Endothelial cell of umbilical vein (primary cell): ENCODE data around the gene KRT8.

Source experiments
- EZH2 ChIP-seq: IDR thresholded peaks from 2 replicates; pipeline ENCODE4 v1.6.1; 2012; ENCODE audit warnings: borderline replicate concordance, low read depth, mild to moderate bottlenecking, moderate library complexity, low read length, inconsistent platforms; ENCODE audit not compliant: severe bottlenecking
- FOS ChIP-seq: IDR thresholded peaks from 2 replicates; pipeline ENCODE4 v1.6.1; 2011; ENCODE audit warnings: mild to moderate bottlenecking, low read length, moderate library complexity, borderline replicate concordance; ENCODE audit not compliant: insufficient read depth
- JUN ChIP-seq: IDR thresholded peaks from 2 replicates; pipeline ENCODE4 v1.6.1; 2011; ENCODE audit warnings: borderline replicate concordance, low read depth; ENCODE audit not compliant: insufficient read length, insufficient read depth
- POLR2A ChIP-seq: IDR thresholded peaks from 2 replicates; pipeline ENCODE4 v1.6.1; 2012; ENCODE audit warnings: low read depth, mild to moderate bottlenecking, control low read depth, low read length
- POLR2AphosphoS5 ChIP-seq: IDR thresholded peaks from 2 replicates; pipeline ENCODE4 v1.6.1; 2012; ENCODE audit warnings: low read depth, mild to moderate bottlenecking, control low read depth, low read length, moderate library complexity; ENCODE audit not compliant: insufficient read depth
- TF ChIP-seq, protein P1 (sequence below), 2 donors: IDR thresholded peaks; 1 replicate in 1 of 2; 2 replicates in 1 of 2; pipeline ENCODE4 v1.5.1; 2011; ENCODE audit warnings: low read length in 2 of 2, mild to moderate bottlenecking in 2 of 2, moderate library complexity in 2 of 2, control low read depth in 1 of 2, inconsistent platforms in 1 of 2, low read depth in 1 of 2; ENCODE audit not compliant: insufficient read depth in 1 of 2; ENCODE audit errors: extremely low read depth in 1 of 2

GRCh38 chr12:52909331-52909730 lies 4.5 kb upstream of the KRT8 start:
- TF ChIP-seq, protein P1, sequence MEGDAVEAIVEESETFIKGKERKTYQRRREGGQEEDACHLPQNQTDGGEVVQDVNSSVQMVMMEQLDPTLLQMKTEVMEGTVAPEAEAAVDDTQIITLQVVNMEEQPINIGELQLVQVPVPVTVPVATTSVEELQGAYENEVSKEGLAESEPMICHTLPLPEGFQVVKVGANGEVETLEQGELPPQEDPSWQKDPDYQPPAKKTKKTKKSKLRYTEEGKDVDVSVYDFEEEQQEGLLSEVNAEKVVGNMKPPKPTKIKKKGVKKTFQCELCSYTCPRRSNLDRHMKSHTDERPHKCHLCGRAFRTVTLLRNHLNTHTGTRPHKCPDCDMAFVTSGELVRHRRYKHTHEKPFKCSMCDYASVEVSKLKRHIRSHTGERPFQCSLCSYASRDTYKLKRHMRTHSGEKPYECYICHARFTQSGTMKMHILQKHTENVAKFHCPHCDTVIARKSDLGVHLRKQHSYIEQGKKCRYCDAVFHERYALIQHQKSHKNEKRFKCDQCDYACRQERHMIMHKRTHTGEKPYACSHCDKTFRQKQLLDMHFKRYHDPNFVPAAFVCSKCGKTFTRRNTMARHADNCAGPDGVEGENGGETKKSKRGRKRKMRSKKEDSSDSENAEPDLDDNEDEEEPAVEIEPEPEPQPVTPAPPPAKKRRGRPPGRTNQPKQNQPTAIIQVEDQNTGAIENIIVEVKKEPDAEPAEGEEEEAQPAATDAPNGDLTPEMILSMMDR (IDR thresholded peaks at IDR 0.05; ENCODE audit: extremely low read depth in 1 of 2, insufficient read depth in 1 of 2, low read depth in 1 of 2, low read length in 2 of 2): no peak
- no peak for TF ChIP-seq EZH2
- TF ChIP-seq POLR2A: no peak
- no peak for TF ChIP-seq FOS
- TF ChIP-seq JUN: no peak
- TF ChIP-seq POLR2AphosphoS5: no peak
